ENCODE data around the gene TRHDE. TPM values are rescaled to one million over a fixed set of nuclear protein-coding genes. Genes with fewer than 3 reads are reported as not detected.
A peak's percentile ranks its signal among the peaks of the same experiment; 100 is the strongest.

The TRHDE gene
- total RNA-seq, 1 donor from 2014 or later, result 0.87 TPM

GRCh38 chr12:72277415-72277814 is 5.2 kb downstream of the TRHDE start:
- DNase-seq (ENCODE audit: low spot score), result no peak
- TF ChIP-seq, protein P1, sequence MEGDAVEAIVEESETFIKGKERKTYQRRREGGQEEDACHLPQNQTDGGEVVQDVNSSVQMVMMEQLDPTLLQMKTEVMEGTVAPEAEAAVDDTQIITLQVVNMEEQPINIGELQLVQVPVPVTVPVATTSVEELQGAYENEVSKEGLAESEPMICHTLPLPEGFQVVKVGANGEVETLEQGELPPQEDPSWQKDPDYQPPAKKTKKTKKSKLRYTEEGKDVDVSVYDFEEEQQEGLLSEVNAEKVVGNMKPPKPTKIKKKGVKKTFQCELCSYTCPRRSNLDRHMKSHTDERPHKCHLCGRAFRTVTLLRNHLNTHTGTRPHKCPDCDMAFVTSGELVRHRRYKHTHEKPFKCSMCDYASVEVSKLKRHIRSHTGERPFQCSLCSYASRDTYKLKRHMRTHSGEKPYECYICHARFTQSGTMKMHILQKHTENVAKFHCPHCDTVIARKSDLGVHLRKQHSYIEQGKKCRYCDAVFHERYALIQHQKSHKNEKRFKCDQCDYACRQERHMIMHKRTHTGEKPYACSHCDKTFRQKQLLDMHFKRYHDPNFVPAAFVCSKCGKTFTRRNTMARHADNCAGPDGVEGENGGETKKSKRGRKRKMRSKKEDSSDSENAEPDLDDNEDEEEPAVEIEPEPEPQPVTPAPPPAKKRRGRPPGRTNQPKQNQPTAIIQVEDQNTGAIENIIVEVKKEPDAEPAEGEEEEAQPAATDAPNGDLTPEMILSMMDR (IDR thresholded peaks at IDR 0.05), result no peak
- peaks cover 3% of the 10 kb centered on the region for H3K4me1 Mint-ChIP-seq (ENCODE audit: low read depth)
- no peaks in the 10 kb centered on the region for H3K9me3 Mint-ChIP-seq (ENCODE audit: low read depth)
- H3K27ac Mint-ChIP-seq (ENCODE audit: unreplicated experiment), result no peak overlapping the region
- H3K27me3 Mint-ChIP-seq (ENCODE audit: low read depth), result peaks cover 57% of the 10 kb centered on the region
- H3K4me3 Mint-ChIP-seq (ENCODE audit: unreplicated experiment), result no peak overlapping the region
- no peaks in the 10 kb centered on the region for H3K36me3 Mint-ChIP-seq (ENCODE audit: low read depth)

- no peak overlapping the region for H3K4me3 Mint-ChIP-seq (ENCODE audit: unreplicated experiment)
- no peaks in the 10 kb centered on the region for H3K4me1 Mint-ChIP-seq (ENCODE audit: low read depth)
- no peaks in the 10 kb centered on the region for H3K9me3 Mint-ChIP-seq (ENCODE audit: low read depth)
- no peaks in the 10 kb centered on the region for H3K36me3 Mint-ChIP-seq (ENCODE audit: low read depth)
- TF ChIP-seq, protein P1 (IDR thresholded peaks at IDR 0.05), result no peak
- no peak overlapping the region for H3K27ac Mint-ChIP-seq (ENCODE audit: unreplicated experiment)
- H3K27me3 Mint-ChIP-seq (ENCODE audit: low read depth), result peaks cover 53% of the 10 kb centered on the region
- no peak for DNase-seq (ENCODE audit: low spot score)
Observed at GRCh38 chr12:72278894-72279293, 6.7 kb downstream of the TRHDE start.

GRCh38 chr12:72281126-72281525 is 9.0 kb downstream of the TRHDE start:
- H3K4me3 Mint-ChIP-seq (ENCODE audit: unreplicated experiment), result no peak overlapping the region
- no peak for DNase-seq (ENCODE audit: low spot score)
- no peak overlapping the region for H3K27ac Mint-ChIP-seq (ENCODE audit: unreplicated experiment)
- TF ChIP-seq, protein P1 (IDR thresholded peaks at IDR 0.05), result no peak
- H3K9me3 Mint-ChIP-seq (ENCODE audit: low read depth), result no peaks in the 10 kb centered on the region
- no peaks in the 10 kb centered on the region for H3K36me3 Mint-ChIP-seq (ENCODE audit: low read depth)
- no peaks in the 10 kb centered on the region for H3K4me1 Mint-ChIP-seq (ENCODE audit: low read depth)
- peaks cover 42% of the 10 kb centered on the region for H3K27me3 Mint-ChIP-seq (ENCODE audit: low read depth)

DNA sequence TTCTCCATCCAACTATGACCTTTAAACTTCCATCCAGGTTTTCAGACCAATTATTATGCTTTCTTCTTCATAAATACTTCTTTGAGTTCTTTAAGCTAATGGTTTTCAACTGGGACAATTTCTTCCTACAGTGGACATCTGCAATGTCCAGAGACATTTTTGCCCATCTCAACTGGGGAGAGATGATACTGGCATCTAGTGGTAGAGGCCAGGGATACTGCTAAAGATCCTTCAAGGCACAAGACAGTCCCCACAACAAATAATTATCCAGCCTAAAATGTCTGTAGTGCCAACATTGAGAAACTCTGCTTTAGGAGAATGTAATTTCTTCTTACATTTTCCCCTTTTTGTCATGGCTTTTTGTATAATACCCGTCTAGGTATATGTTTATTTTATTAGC is 10.6 kb downstream of the TRHDE start:
- H3K9me3 Mint-ChIP-seq (ENCODE audit: low read depth), result peaks cover 5% of the 10 kb centered on the region
- H3K27ac Mint-ChIP-seq (ENCODE audit: unreplicated experiment), result no peak overlapping the region
- H3K27me3 Mint-ChIP-seq (ENCODE audit: low read depth), result peaks cover 34% of the 10 kb centered on the region
- TF ChIP-seq, protein P1 (IDR thresholded peaks at IDR 0.05), result peak; percentile 83
- no peak for DNase-seq (ENCODE audit: low spot score)
- no peaks in the 10 kb centered on the region for H3K4me1 Mint-ChIP-seq (ENCODE audit: low read depth)
- no peaks in the 10 kb centered on the region for H3K36me3 Mint-ChIP-seq (ENCODE audit: low read depth)
- no peak overlapping the region for H3K4me3 Mint-ChIP-seq (ENCODE audit: unreplicated experiment)

DNA sequence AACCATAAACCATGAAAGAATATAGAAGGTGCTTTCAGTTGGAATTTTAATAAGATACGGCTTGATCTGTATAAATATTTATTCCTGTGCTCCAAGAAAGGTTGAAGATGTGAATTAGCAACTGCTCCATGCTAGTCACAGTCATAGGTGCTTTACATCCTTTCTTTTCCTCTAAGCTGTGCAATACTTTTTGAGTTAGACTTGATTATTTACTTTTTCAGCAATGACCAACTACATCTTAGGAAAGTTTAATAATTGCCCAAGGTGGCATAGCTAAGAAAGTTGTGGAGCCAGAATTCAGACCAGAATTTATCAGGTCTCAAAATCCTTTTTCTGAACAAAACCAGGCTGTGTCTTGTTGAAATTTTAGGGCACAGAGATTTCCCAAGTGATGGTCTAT is 13.7 kb downstream of the TRHDE start:
- no peaks in the 10 kb centered on the region for H3K4me1 Mint-ChIP-seq (ENCODE audit: low read depth)
- no peaks in the 10 kb centered on the region for H3K36me3 Mint-ChIP-seq (ENCODE audit: low read depth)
- no peak for DNase-seq (ENCODE audit: low spot score)
- no peak overlapping the region for H3K27ac Mint-ChIP-seq (ENCODE audit: unreplicated experiment)
- H3K4me3 Mint-ChIP-seq (ENCODE audit: unreplicated experiment), result no peak overlapping the region
- TF ChIP-seq, protein P1 (IDR thresholded peaks at IDR 0.05), result no peak
- peaks cover 5% of the 10 kb centered on the region for H3K9me3 Mint-ChIP-seq (ENCODE audit: low read depth)
- H3K27me3 Mint-ChIP-seq (ENCODE audit: low read depth), result peaks cover 16% of the 10 kb centered on the region

All from chondrocyte (in vitro differentiated cells).